Dedifferentiated amniotic fluid mesenchymal stem cell (primary cell): Measurements from ENCODE around the gene ATRAID.
A peak's percentile ranks its signal among the peaks of the same experiment; 100 is the strongest.
"Not testable (repeated sequence)": the region's sequence is repeated elsewhere in the genome, so short reads cannot be mapped to it uniquely, and the experiment has no call there.

Experiments
- DNase-seq: peaks from one replicate; pipeline ENCODE4 v3.0.0-alpha.2; 2016; ENCODE audit errors: extremely low spot score

ATRAID gene, protein sequence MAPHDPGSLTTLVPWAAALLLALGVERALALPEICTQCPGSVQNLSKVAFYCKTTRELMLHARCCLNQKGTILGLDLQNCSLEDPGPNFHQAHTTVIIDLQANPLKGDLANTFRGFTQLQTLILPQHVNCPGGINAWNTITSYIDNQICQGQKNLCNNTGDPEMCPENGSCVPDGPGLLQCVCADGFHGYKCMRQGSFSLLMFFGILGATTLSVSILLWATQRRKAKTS

DNA sequence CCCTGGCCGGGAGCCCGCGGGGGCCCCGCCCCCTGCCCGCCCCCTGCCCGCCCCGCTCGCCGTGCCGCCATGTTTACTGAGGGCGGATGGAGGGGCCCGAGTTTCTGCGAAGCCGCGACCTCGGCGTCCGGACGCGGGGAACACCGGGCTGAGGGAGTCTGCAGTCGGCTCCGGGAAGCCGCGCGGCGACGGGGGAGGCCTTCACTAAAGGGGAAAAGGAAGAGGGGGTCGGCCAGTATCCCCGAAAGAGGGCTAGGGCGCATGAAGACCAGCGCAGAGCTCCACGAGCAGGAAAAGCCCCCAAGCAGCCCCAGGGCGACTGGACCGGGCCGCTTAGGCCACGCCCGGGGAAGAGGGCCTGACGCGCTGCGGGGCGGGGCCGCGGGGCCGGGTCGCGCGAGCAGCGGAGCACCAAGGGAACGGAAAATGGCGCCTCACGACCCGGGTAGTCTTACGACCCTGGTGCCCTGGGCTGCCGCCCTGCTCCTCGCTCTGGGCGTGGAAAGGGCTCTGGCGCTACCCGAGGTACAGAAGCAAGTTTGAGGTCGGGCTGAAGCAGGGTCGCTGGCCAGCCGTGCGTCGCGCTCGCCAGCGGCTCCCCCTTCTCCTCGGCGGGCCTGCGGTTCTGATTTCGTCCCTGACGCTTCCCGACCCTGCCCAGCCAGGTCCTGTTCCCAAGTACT is at the start of gene ATRAID, which contains the start of gene SLC5A6:
Gene ATRAID (plus strand): TSS at position 99 of the 683 bp plus-strand sequence. CDS start 328 bp downstream, at position 427.
Gene SLC5A6 (minus strand): TSS at position 326 of the 683 bp plus-strand sequence. CDS start 4,618 bp downstream, outside the sequence.
- peak; percentile 84 for DNase-seq

DNA sequence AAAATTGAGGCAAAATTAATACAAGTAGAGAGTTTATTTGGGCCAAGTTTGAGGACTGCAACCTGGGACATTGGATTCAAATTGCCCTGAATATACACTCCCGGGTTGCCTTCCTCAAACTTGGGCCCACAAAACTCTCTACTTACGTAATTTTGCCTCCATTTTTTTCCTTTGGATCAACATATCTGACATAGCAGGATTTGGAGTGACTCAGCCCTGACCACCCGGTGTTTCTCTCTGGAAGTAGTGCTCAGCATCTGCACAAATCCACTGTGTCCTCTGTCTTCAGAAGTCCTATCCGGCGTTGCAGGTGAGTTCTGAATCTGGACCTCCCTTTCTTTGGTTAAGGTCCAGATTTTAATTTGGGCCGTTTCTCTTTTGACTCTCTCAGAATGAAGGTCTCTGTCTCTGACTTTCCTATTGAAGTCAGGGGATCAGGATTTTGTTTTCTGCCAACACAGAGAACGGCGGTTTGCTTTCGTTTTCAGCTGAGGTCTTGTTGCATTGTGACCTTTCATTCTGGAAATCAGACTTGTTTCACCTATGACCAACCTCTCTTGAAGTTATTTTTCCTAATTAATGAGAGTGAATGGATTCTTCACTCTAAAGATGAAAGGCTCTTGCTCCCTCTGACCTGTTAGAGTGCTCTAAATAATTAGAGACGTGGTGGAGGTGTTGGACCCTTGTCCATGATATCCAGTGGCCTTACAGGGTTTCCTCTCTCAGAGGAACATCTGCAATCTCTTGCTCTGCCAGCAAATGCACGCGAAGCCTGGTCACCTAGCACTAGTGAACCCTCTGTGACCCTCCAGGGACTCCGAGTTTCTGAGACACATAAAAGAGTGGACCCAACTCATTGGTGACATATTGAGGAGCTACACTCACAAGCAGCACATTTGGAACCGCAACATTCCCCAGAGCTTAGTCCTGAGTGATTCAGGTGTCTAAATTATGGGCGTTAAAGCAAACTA is 49.4 kb upstream of the ATRAID start:
- DNase-seq = no peak

DNA sequence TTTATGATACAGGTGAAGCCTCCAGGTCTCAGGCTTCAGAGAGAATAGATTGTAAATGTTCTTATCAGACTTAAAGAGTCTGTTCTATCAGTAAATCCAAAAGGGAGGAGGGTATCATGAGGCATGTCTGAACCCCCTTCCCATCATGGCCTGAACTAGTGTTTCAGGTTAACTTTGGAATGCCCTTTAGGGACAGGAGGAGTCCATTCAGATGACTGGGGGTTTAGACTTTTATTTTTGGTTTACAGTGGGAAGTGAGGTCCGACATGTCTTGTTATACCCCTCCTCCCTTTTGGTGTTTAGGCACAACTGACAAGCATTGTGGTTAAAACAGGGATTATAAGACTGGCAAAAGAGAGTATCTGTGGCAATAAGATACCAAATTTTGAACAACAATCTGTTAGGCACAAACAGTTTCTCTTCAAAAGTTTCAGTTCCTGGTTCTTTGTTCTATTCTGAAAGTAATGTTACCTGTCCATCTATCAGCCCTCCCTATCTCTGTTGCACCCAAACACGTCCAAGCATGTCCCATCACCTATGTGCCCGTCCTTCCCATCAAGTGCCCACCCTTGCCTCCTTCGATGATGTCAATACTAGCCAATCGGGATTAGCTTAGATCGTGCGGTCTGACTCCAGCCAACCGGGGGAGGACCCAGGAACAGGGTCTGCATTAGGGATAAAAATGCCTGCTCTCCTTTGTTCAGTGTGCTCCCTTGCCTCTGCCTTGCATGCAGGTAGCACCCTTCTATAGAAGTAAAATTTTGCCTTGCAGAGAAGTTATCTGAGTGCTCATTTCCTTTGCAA is 46.7 kb upstream of the ATRAID start:
- no peak for DNase-seq

DNA sequence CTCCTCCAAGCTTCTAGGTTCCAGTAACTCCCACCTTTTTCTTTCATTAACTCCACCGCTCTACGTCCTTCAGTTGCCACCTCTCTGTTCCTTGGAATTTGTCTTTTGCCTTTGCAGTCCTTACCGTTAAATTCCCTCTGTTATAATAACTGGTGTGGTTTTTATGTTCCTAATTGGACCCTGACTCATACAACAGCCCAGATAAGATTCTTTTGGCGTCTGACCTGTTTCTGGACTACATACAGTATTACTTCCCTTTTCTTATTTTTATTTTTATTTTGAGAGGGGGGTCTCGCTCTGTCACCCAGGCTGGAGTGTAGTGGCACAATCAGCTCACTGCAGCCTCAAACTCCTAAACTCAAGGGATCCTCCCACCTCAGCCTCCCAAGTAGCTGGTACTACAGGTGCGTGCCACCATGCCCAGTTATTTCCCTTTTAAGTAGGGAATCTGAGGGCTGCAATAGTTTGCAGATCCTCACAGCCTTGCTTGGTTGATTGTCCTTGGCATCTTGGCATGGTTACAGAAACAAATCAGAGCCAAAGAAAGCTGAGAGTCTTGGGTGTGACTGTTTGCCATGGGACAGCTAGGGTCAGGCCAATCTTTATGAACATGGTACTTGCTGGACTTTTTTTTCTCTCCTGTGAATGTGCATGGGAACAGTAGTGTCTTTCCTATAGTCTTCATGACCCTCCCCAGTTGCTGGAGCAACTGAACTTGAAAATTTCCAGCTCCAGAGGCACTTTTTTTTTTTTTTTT is 41.1 kb upstream of the ATRAID start:
- DNase-seq = no peak

DNA sequence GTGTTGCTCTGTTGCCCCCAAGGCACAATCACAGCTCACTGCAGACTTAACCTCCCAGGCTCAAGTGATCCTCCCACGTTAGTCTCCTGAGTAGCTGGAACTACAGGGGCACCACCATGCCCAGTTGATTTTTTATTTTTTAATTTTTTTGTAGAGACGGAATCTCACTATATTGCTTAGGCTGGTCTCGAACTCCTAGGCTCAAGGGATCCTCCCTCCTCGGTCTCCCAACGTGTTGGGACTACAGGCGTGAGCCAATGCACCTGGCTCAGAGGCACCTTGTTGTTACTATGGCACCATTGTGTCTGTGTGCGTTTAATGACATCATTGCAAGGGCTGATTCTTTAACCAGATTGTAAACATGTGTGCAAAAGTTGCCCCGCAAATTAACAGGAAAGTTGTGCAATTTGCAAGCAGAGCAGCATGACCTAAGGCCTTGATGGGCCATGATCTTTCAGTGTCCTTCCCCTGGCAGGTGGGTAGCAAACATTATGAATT is 40.4 kb upstream of the ATRAID start:
- no peak for DNase-seq

DNA sequence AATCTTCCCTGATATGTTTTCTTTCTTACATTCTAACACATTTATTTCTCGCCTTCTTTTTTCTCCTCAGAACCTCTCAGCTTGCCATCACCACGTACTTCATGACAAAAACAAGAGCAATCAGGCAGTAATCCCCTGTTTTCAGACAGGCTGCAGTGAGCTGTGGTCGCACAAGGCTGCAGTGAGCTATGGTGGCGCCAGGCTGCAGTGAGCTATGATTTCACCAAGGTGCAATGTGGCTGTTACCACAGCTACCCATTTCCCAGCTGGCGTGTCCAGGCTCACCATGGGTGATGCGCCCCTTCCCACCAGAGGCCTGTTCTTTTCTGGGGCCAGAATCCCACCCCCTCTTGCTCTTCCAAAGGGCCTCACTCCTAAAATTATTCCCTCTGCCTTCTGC is 37.2 kb upstream of the ATRAID start:
- no peak for DNase-seq

DNA sequence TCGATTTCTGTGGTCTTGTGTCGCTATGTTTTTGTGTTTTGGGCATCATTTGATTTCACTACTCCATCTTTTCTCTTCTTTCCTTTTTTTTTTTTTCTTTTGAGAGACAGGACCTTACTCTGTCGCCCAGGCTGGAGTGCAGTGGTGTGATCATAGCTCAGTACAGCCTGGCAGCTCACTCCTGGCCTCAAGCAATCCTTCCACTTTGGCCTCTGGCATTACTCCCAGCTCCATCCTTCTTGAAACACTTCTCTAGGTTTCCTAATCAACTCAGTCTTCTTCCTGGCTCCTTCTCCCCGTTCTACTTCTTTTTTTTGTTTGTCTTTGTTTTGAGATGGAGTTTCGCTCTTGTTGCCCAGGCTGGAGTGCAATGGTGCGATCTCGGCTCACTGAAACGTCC is 36.5 kb upstream of the ATRAID start:
- no peak for DNase-seq

DNA sequence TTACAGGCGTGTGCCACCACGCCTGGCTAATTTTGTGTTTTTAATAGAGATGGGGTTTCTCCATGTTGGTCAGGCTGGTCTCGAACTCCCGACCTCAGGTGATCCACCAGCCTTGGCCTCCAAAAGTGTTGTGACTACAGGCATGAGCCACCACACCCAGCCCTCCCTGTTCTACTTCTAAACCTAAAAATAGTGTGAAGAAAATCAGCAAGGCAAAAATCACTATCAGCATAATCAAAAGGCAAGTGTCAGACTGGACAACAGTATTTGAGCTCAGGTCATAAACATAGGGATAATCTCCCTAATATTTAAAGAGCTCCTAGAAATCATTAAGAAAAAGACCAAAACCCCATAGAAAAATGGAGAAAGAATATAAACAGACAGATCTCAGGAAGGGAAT is 36.1 kb upstream of the ATRAID start:
- not testable (repeated sequence) for DNase-seq

DNA sequence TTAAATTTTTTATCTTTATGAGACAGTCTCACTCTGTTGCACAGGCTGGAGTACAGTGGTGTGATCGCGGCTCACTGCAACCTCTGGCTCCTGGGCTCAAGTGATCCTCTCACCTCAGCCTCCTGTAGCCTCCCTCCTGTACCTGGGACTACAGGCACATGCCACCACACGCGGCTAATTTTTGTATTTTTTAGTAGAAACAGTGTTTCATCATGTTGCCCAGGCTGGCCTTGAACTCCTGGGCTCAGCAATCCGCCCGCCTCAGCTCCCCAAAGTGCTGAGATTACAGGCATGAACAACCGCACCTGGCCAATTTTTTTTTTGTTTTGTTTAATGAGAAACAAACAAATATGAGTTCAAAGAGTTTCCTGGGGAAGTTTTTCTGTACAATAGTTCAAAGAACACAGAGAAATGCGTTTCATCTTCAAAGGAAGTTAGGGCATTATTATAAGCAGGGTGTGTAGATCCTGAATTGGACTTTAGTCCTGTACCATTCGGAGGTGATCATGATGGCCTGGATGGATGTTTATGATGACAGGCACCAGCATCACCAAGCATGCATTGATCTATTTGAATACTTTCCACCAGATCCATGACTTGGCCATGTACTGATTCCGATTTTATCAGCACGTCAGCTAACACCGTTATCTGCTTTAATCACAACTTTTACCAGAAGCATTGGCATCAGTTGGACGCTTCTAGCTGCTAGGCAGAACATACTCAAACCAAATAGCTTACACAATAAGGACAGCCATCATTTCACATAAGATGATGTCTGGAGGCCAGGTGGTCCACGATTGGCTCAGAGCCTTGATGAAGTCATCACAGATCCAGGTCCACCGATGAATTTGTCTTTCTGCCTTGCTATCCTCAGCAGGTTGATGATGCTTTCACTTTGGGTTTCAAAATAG is 34.1 kb upstream of the ATRAID start:
- DNase-seq = no peak

DNA sequence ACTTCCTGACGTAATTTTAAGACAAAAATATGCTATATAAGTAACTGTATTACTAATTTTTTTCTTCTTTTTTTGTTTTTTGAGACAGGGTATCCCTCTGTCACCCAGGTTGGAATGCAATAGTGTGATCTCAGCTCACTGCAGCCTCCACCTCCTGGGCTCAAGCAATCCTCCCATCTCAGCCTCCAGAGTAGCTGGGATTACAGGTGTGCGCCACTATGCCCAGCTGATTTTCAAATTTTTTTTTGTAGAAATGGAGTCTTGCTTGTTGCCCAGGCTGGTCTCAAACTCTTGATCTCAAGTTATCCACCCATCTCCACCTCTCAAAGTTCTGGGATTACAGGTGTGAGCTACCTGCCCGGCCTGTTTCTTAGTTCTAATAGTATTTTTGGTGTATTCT is 33.4 kb upstream of the ATRAID start:
- no peak for DNase-seq

DNA sequence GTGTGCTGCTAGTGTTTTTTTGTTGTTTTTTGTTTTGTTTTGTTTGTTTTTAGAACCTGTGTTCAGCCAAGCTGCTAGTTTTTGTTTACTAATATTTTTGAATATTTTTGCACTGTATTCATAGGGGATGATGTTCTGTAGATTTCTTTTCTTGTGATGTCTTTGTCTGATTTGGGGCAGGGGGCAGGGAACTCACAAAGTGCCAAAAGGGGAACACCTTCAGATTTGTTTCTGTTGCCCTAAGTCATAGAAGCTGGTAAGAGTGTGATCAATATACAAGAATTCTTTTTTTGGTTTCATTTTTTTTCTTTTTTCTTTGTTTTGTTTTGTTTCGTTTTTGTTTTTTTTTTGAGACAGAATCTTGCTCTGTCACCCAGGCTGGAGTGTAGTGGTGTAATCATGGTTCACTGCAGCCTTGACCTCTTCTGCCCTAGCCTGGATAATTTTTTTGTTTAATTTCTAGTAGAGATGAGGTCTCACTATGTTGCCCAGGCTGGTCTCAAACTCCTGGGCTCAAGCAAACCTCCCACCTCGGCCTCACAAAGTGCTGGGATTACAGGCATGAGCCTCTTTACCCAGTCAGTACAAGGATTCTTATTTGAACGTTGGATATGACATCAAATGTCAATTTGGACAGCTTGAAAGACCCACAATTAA is 32.4 kb upstream of the ATRAID start:
- no peak for DNase-seq

DNA sequence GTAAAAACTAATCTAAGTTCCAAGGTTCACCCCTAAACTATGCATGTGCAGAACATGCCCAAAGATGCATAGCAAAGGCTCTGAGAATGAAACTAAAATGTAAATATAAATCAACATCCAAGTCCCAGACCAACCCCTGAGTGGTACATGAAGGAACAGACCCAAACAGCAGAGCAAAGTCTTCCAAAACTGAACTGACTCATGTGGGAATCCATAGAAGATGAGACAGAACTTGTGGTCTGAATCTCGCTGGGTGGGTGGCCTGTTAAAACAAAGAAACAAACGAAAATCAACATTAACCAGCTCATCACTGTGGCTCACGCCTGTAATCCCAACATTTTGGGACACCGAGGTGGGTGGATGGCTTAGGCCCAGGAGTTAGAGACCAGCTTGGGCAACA is 29.5 kb upstream of the ATRAID start:
- no peak for DNase-seq

DNA sequence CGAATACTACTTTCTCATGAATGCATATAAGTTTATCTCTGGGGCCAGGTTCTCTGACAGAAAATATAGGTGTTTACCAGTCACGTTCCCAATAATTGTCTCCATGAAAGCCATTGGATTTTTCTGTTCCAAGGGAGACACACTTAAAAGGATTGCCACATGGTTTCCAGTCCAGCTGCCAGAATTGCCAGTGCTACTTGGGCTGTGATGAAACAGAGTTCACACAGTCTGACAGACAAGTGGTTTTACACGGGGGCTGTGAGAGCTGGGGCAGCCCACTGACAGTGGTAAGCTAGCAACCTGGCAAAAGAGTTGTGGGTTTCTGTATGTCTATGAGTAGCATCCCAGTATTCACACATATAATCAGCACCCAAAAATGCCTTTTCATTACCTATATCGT is 27.7 kb upstream of the ATRAID start:
- DNase-seq = no peak

DNA sequence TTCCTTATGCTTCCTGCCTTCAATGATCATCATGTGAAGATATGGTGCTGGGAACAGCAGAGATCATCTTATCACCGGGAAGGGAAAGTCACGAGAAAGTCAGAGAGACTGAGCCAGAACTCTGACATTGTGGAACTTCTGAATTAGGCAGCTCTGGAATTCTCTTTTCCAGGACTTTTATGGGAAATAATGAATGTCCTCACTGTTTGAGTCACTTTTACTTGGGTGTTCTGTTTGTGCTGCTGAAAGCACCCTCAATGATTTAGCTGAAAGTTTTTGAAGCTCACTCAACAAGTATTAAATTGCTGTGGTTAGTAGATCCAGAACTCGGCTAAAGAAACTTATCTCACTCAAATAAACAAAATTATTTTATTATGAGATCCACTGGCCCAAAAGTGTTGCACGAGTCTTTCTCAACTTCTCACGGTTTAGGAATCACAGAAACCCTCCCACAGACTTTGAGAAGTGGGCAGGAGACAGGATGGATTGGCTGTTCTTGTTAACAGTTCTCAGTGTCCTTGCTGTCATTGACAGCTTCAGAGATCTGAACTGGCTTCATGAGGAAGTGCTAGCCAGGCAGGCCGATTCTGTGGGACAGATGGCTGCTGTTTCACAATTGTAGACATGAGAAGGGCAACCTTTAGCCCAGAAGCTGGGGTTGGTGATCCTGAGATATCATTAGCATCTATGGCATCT is 26.4 kb upstream of the ATRAID start:
- DNase-seq = peak; percentile 16

DNA sequence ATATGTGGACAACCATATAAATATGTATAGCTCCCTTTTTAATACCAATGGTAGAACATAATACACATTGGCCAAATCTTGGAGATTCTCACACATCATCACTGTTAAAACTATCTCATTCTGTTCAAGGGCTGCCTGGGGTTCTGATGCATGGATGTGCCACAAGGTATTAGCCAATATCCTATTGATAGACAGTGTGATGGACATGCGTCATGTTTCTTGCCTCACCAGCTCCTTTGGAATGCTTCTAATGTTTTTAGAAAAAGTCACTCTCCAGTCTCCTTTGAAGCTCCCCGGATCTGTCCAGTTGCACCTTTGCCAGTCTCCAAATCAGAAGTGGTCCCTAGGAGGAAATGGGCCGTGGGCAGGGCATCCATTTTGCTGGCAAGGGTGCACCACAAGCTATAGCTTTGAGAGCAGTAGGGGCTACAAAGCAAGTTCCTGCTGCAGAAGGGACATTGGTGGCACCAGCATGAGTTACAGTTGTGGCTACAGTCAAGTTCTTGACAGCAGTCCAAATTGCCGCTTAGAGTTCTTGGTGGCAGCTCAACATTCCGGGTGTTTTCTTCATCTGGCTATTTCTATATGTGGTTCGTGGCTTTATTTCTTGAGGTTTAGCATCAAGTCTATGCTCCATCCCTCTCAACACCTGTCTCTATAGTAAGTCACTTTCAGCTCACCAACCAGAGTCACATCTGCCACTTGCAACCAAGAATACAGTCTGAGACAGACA is 25.1 kb upstream of the ATRAID start:
- DNase-seq = no peak

DNA sequence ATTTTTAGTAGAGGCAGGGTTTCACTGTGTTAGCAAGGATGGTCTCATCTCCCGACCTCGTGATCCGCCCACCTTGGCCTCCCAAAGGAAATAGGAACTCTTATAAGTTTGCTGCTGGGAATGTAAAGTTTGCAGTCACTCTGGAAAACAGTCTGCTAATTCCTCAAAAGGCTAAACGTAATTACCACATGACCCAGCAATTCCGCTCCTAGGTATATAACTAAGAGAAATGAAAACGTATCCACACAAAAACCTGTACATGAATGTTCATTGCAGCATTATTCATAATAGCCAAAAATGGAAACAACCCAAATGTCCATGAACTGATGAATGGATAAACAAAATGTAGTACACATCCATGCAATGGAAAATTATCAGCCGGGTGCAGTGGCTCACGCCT is 21.9 kb upstream of the ATRAID start:
- no peak for DNase-seq

DNA sequence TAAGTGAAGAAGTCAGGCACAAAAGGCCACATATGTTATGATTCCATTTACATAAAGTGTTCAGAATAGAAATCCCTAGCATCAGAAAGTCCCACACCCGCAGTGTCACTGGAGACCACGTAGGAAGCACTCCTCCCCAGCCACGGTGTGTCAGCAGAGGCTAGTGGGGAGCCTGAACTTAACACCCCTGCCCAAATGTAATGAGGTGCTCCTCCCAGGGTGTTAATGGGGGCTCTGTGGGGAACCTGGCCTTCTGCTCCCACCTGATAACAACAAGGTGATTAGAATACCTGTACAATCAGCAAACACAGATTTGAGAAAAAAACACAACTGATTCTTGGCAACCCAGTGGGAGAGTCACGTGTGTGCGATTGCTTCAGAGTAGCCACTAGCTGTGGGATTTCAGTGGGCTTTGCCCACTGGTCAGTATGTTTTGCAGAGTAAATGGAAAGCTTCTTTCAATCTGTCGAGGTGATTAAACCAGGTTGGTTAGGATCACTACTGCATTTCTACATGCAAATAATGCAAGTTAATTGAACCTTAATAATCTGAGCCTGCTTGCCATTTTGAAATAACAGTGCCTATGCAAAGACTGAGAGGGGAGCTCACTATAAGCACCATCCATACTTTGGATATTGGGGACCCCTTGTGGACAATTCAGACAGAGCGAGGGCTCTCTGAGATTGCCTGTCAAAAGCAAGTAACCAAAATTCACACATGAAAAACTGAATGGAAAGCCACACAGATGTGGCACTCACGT is 20.6 kb upstream of the ATRAID start:
- DNase-seq = peak; percentile 52
